Muscle of leg (tissue), 11 donors: ENCODE results near the gene TLCD3B. TPM values are rescaled to one million over a fixed set of nuclear protein-coding genes. Genes with fewer than 3 reads are reported as not detected.
A peak's percentile ranks its signal among the peaks of the same experiment; 100 is the strongest.

Experiments used
- DNase-seq: peaks from one replicate; pipeline ENCODE4 v3.0.0; 2013
- H3K27ac ChIP-seq: one replicate; pipeline ENCODE4 v1.5.1; 2013; ENCODE audit warnings: mild to moderate bottlenecking, low read length, control low read depth
- H3K27me3 ChIP-seq: one replicate; pipeline ENCODE4 v1.6.1; 2013; ENCODE audit warnings: low read length; ENCODE audit not compliant: control insufficient read depth, insufficient read depth
- H3K36me3 ChIP-seq: one replicate; pipeline ENCODE4 v1.6.1; 2013; ENCODE audit warnings: low read length; ENCODE audit not compliant: control insufficient read depth, insufficient read depth
- H3K4me1 ChIP-seq: one replicate; pipeline ENCODE4 v1.6.1; 2013; ENCODE audit warnings: low read length; ENCODE audit not compliant: control insufficient read depth, insufficient read depth
- H3K4me3 ChIP-seq: one replicate; pipeline ENCODE4 v1.5.1; 2013; ENCODE audit warnings: low read length, control low read depth
- H3K9me3 ChIP-seq: replicated peaks from 2 replicates; pipeline ENCODE4 v1.6.1; 2013; ENCODE audit warnings: low read depth, low read length; ENCODE audit not compliant: control insufficient read depth
- WGBS: methylation state at CpG from one replicate; pipeline ENCODE4 v1.1.5; 2013; ENCODE audit warnings: missing lambda C conversion rate; ENCODE audit not compliant: insufficient coverage; 5-methylcytosine and 5-hydroxymethylcytosine counted together
- polyA plus RNA-seq, 8 donors: library from polyadenylated mRNA; unstranded; fragments of 120-200 nt; gene quantifications; one replicate each; pipeline versions ENCODE4 v1.2.1 to v1.2.3, GENCODE V29; 2013; ENCODE audit warnings: inconsistent platforms in 1 of 8, low replicate concordance in 1 of 8; ENCODE audit not compliant: insufficient read length in 8 of 8, insufficient read depth in 1 of 8
- total RNA-seq: library from RNA; stranded (reverse); fragments of 120-200 nt; gene quantifications from one replicate; pipeline ENCODE4 v1.2.4, GENCODE V29; 2013

TLCD3B gene
- total and polyA plus RNA-seq, 9 donors, result 0.25 to 1.7 (median 0.68) TPM

GRCh38 chr16:30063278-30063892 is 32.3 kb upstream of the TLCD3B start:
- peak overlapping the region; percentile 58 for H3K4me3 ChIP-seq
- H3K27ac ChIP-seq, result peak overlapping the region; percentile 95
- DNase-seq, result peak; percentile 46
- WGBS, result 61% methylated on average over 12 of the region's 12 CpGs
- peaks cover 69% of the 10 kb centered on the region for H3K4me1 ChIP-seq
- H3K36me3 ChIP-seq, result peaks cover 16% of the 10 kb centered on the region
- H3K9me3 ChIP-seq, result no peaks in the 10 kb centered on the region
- no peaks in the 10 kb centered on the region for H3K27me3 ChIP-seq

GRCh38 chr16:30060836-30061554 is 29.9 kb upstream of the TLCD3B start:
- peaks cover 65% of the 10 kb centered on the region for H3K4me1 ChIP-seq
- peaks cover 3% of the 10 kb centered on the region for H3K36me3 ChIP-seq
- no peak overlapping the region for H3K4me3 ChIP-seq
- DNase-seq, result peak; percentile 89
- WGBS, result 10% methylated on average over 1 of the region's 2 CpGs
- H3K9me3 ChIP-seq, result no peaks in the 10 kb centered on the region
- peak overlapping the region; percentile 95 for H3K27ac ChIP-seq
- no peaks in the 10 kb centered on the region for H3K27me3 ChIP-seq

GRCh38 chr16:30060346-30060745 is 29.3 kb upstream of the TLCD3B start:
- no peak overlapping the region for H3K4me3 ChIP-seq

GRCh38 chr16:30054959-30055553 is 24.0 kb upstream of the TLCD3B start:
- 18% methylated on average over 7 of the region's 10 CpGs for WGBS
- no peak for DNase-seq
- H3K27ac ChIP-seq, result no peak overlapping the region

More at GRCh38 chr16:30060346-30060745, 29.3 kb upstream of the TLCD3B start:
- Histone ChIP-seq H3K27me3 (no peaks in the 10 kb centered on the region), H3K27ac (peak overlapping the region; percentile 95), H3K9me3 (no peaks in the 10 kb centered on the region), H3K4me1 (peaks cover 65% of the 10 kb centered on the region), H3K36me3 (peaks cover 6% of the 10 kb centered on the region)
- peak; percentile 45 for DNase-seq
- 54% methylated on average over 3 of the region's 4 CpGs for WGBS

GRCh38 chr16:30054451-30054850 is 23.4 kb upstream of the TLCD3B start:
- Histone ChIP-seq H3K9me3 (no peaks in the 10 kb centered on the region), H3K27ac (no peak overlapping the region), H3K36me3 (peaks cover 8% of the 10 kb centered on the region), H3K4me1 (peaks cover 37% of the 10 kb centered on the region), H3K27me3 (no peaks in the 10 kb centered on the region), H3K4me3 (no peak overlapping the region)
- no peak for DNase-seq
- 49% methylated on average over 8 of the region's 8 CpGs for WGBS

More at GRCh38 chr16:30054959-30055553, 24.0 kb upstream of the TLCD3B start:
- H3K9me3 ChIP-seq, result no peaks in the 10 kb centered on the region
- H3K36me3 ChIP-seq, result peaks cover 8% of the 10 kb centered on the region
- H3K27me3 ChIP-seq, result no peaks in the 10 kb centered on the region
- peaks cover 42% of the 10 kb centered on the region for H3K4me1 ChIP-seq
- H3K4me3 ChIP-seq, result no peak overlapping the region

- peak; percentile 50 for DNase-seq
- WGBS, result 3% methylated on average over 13 of the region's 19 CpGs
- H3K4me1 ChIP-seq, result peaks cover 31% of the 10 kb centered on the region
- H3K27me3 ChIP-seq, result no peaks in the 10 kb centered on the region
- H3K4me3 ChIP-seq, result peak overlapping the region; percentile 72
- peak overlapping the region; percentile 71 for H3K27ac ChIP-seq
- peaks cover 8% of the 10 kb centered on the region for H3K36me3 ChIP-seq
- no peaks in the 10 kb centered on the region for H3K9me3 ChIP-seq
These were observed 22.4 kb upstream of the TLCD3B start for GRCh38 chr16:30053376-30054015.

- WGBS, result under 1% methylated on average over 31 of the region's 58 CpGs
- peak; percentile 95 for DNase-seq
- Histone ChIP-seq H3K4me3 (peak overlapping the region; percentile 72), H3K27ac (peak overlapping the region; percentile 71), H3K36me3 (peaks cover 8% of the 10 kb centered on the region), H3K9me3 (no peaks in the 10 kb centered on the region), H3K27me3 (no peaks in the 10 kb centered on the region), H3K4me1 (peaks cover 26% of the 10 kb centered on the region)
These were observed 21.8 kb upstream of the TLCD3B start for GRCh38 chr16:30052671-30053372.

- Histone ChIP-seq H3K27me3 (no peaks in the 10 kb centered on the region), H3K9me3 (no peaks in the 10 kb centered on the region), H3K27ac (no peak overlapping the region), H3K36me3 (peaks cover 5% of the 10 kb centered on the region), H3K4me3 (no peak overlapping the region), H3K4me1 (peaks cover 18% of the 10 kb centered on the region)
- DNase-seq, result no peak
- WGBS, result 69% methylated on average over 3 of the region's 3 CpGs
These were observed 20.4 kb upstream of the TLCD3B start for GRCh38 chr16:30051518-30051917.

- no peak for DNase-seq
- no peaks in the 10 kb centered on the region for H3K9me3 ChIP-seq
- 91% methylated on average over 5 of the region's 8 CpGs for WGBS
These were observed 18.8 kb upstream of the TLCD3B start for GRCh38 chr16:30049871-30050270.

More at GRCh38 chr16:30049871-30050270, 18.8 kb upstream of the TLCD3B start:
- H3K27me3 ChIP-seq, result no peaks in the 10 kb centered on the region
- H3K4me3 ChIP-seq, result no peak overlapping the region
- no peaks in the 10 kb centered on the region for H3K36me3 ChIP-seq
- H3K4me1 ChIP-seq, result peaks cover 18% of the 10 kb centered on the region
- no peak overlapping the region for H3K27ac ChIP-seq
